ENCODE measurements around the gene NSFL1C.

GRCh38 chr20:1486566-1486965 lies 19.9 kb upstream of the NSFL1C start:
- TF ChIP-seq ZFX (IDR thresholded peaks at IDR 0.05; ENCODE audit: borderline replicate concordance) (no peak), CTCF (IDR thresholded peaks at IDR 0.05) (no peak)
